ENCODE measurements around the gene KDM4B. TPM values are rescaled to one million over a fixed set of nuclear protein-coding genes. Genes with fewer than 3 reads are reported as not detected.

The KDM4B gene
- total and polyA plus RNA-seq, 2 of the 8 experiments (the other 6 are each of a cell fraction or from before 2014, with no cell fraction given), result 12.0 to 31.9 TPM

DNA sequence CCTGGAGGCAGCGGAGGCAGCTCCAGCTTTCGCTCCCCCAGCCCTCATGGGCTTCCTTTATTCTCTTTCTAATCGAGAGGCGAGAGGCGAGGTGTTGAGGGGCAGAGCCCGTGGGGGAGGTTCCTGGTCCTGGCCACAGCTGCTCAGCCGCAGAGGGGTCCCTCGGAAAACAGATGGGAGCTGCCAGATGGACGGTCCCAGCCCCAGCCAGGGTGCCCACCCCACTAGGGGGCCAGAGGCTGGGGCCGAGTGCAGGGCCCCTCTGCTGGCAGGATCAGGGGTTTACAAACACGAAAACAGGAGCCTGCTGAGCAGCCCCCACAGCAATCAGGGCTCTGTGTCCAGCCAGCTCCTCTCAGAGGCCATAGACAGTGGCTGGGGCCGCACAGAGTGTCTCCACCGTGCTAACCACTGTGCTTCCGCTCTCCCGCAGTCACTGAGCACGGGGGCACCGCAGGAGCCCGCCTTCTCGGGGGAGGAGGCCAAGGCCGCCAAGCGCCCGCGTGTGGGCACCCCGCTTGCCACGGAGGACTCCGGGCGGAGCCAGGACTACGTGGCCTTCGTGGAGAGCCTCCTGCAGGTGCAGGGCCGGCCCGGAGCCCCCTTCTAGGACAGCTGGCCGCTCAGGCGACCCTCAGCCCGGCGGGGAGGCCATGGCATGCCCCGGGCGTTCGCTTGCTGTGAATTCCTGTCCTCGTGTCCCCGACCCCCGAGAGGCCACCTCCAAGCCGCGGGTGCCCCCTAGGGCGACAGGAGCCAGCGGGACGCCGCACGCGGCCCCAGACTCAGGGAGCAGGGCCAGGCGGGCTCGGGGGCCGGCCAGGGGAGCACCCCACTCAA, 182.2 kb downstream of the KDM4B start:
- Histone ChIP-seq H3K4me1 (replicated peaks in 1 of 4; ENCODE audit: control insufficient read depth in 3 of 4, insufficient read depth in 4 of 4, low read length in 3 of 4) (peaks cover 0 to 20% (median 13%) of the 10 kb centered on the region in 4 experiments; a peak in 6 of 7 replicates), H3K79me2 (ENCODE audit: control insufficient read depth in 1 of 2, insufficient read depth in 2 of 2, low read length in 2 of 2) (no peaks in the 10 kb centered on the region), H2AFZ (ENCODE audit: low read length) (no peak overlapping the region), H4K20me1 (replicated peaks in 1 of 2; ENCODE audit: control insufficient read depth in 1 of 2, insufficient read depth in 2 of 2, low read length in 2 of 2) (no peaks in the 10 kb centered on the region), H3K4me2 (ENCODE audit: insufficient read depth in 1 of 2, low read depth in 2 of 2, low read length in 2 of 2) (peak overlapping the region; percentile 12 to 59; a peak in 3 of 4 replicates), H3K23me2 (ENCODE audit: low read depth, low read length) (no peaks in the 10 kb centered on the region), H2BK20ac (ENCODE audit: low read length) (no peak overlapping the region), H3K4me3 (ENCODE audit: extremely low read depth in 1 of 4, insufficient read depth in 2 of 4, low read depth in 3 of 4, low read length in 4 of 4) (no peak overlapping the region; a peak in 2 of 8 replicates), H4K91ac (replicated peaks; ENCODE audit: insufficient read length, low read length) (no peak overlapping the region), H4K8ac (ENCODE audit: extremely low read depth, insufficient read depth, low read length) (peak overlapping the region; percentile 22), H2AK5ac (ENCODE audit: low read depth, low read length) (no peak overlapping the region), H2BK15ac (ENCODE audit: low read length) (no peak overlapping the region), H3K9ac (replicated peaks in 1 of 4; ENCODE audit: extremely low read depth in 1 of 4, low read depth in 3 of 4, low read length in 3 of 4) (no peak overlapping the region; a peak in 1 of 7 replicates), H2BK120ac (replicated peaks; ENCODE audit: low read depth, low read length) (no peak overlapping the region), H2BK5ac (ENCODE audit: low read depth, low read length) (no peak overlapping the region), H3K27me3 (replicated peaks in 1 of 4; ENCODE audit: control insufficient read depth in 3 of 4, extremely low read depth in 1 of 4, insufficient read depth in 3 of 4, low read length in 3 of 4) (no peaks in the 10 kb centered on the region), H3K9me3 (ENCODE audit: insufficient read depth in 2 of 2, low read depth in 1 of 2, low read length in 1 of 2) (no peaks in the 10 kb centered on the region), H3K23ac (ENCODE audit: insufficient read length) (no peak overlapping the region), H4K5ac (ENCODE audit: insufficient read length, low read depth, low read length) (peak overlapping the region; percentile 52), H3K18ac (ENCODE audit: extremely low read depth, low read length) (peak overlapping the region; percentile 78), H3K27ac (ENCODE audit: low read depth, low read length) (no peak overlapping the region; the same call in 1 of the 2 replicates), H3K36me3 (ENCODE audit: control insufficient read depth in 2 of 4, insufficient read depth in 4 of 4, low read length in 3 of 4) (peaks cover 0 to 3% (median under 1%) of the 10 kb centered on the region in 4 experiments; a peak in 3 of 8 replicates), H2BK12ac (ENCODE audit: low read depth, low read length) (no peak overlapping the region), H3K56ac (replicated peaks; ENCODE audit: insufficient read length, low read depth, low read length) (no peak overlapping the region), H3K79me1 (ENCODE audit: low read depth, low read length) (no peaks in the 10 kb centered on the region), H3K14ac (ENCODE audit: insufficient read length) (no peak overlapping the region), H3K4ac (replicated peaks; ENCODE audit: insufficient read length, low read depth, low read length) (peak overlapping the region; percentile 14)
- ChIA-PET CTCF (ENCODE audit: partially characterized antibody) (interaction anchor here (0.6 to 4.9 kb wide), 17 partner anchors 10 to 539 kb away, joined by 3 to 28 read pairs (median 4); partner anchors contain the start of gene RPL36), POLR2A (ENCODE audit: partially characterized antibody) (interaction anchor here (0.6 to 1.7 kb wide), 3 partner anchors 10 to 36 kb away, joined by 3 to 4 read pairs (median 3); no protein-coding TSS in a partner anchor)
- TF ChIP-seq, protein P1, sequence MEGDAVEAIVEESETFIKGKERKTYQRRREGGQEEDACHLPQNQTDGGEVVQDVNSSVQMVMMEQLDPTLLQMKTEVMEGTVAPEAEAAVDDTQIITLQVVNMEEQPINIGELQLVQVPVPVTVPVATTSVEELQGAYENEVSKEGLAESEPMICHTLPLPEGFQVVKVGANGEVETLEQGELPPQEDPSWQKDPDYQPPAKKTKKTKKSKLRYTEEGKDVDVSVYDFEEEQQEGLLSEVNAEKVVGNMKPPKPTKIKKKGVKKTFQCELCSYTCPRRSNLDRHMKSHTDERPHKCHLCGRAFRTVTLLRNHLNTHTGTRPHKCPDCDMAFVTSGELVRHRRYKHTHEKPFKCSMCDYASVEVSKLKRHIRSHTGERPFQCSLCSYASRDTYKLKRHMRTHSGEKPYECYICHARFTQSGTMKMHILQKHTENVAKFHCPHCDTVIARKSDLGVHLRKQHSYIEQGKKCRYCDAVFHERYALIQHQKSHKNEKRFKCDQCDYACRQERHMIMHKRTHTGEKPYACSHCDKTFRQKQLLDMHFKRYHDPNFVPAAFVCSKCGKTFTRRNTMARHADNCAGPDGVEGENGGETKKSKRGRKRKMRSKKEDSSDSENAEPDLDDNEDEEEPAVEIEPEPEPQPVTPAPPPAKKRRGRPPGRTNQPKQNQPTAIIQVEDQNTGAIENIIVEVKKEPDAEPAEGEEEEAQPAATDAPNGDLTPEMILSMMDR (IDR thresholded peaks at IDR 0.05; ENCODE audit: control extremely low read depth in 1 of 3, insufficient read depth in 1 of 3, low read depth in 1 of 3, low read length in 3 of 3), result peak in 2 of 3 experiments; percentile 28 to 49; a peak in 3 of 4 replicates
- TF ChIP-seq SIRT6 (IDR thresholded peaks at IDR 0.05; ENCODE audit: low read length), result no peak
- DNase-seq (ENCODE audit: low read depth in 1 of 2, low spot score in 2 of 2) (peak in 1 of 2 experiments; percentile 59), FAIRE-seq (no peak)
- WGBS, 2 experiments (ENCODE audit: extremely low coverage in 1 of 2, insufficient coverage in 1 of 2, insufficient read length in 1 of 2, insufficient replicate concordance in 2 of 2, low coverage in 1 of 2, low lambda C conversion rate in 2 of 2, missing lambda C conversion rate in 1 of 2), result 79% methylated on average over 46 of the region's 52 CpGs; no CpG with 5 or more reads in 1 of the 2 experiments
